SK-N-SH (cell line): ENCODE data around the gene TGM5. TPM values are rescaled to one million over a fixed set of nuclear protein-coding genes. Genes with fewer than 3 reads are reported as not detected.

Experiments
- CTCF ChIA-PET: fragments of 300-600, 350-600 bp; formaldehyde crosslinking; extraction: SDS; loops from one replicate; lab custom pipeline; 2021; lab: Yijun Ruan, JAX
- POLR2A ChIA-PET: fragments of 350-600 bp; sonication (Branson Sonifier 250); formaldehyde crosslinking; extraction: SDS; loops from one replicate; lab custom pipeline; 2020; ENCODE audit warnings: antibody characterized with exemption, inconsistent platforms; lab: Yijun Ruan, JAX
- DNase-seq: peaks from one replicate; pipeline ENCODE4 v3.0.0; 2012
- H2AFZ ChIP-seq: fragments of 200-600 bp; sonication (generic); 2 replicates; pipeline ENCODE4 v1.8.1; 2016; ENCODE audit warnings: antibody characterized with exemption, mild to moderate bottlenecking, low read depth
- H3F3A ChIP-seq: fragments of 200-600 bp; sonication (generic); replicated peaks from 2 replicates; pipeline ENCODE3; 2016; ENCODE audit warnings: antibody characterized with exemption, mild to moderate bottlenecking; ENCODE audit not compliant: insufficient read depth
- H3K27ac ChIP-seq, 2 experiments: fragments of 200-500 bp in 1 of 2; fragments of 200-600 bp in 1 of 2; sonication (Bioruptor generic) in 1 of 2; sonication (generic), shearing (Covaris generic) in 1 of 2; 2 replicates each; pipeline versions ENCODE4 v1.5.1 to v1.6.1; 2014 to 2016; ENCODE audit warnings: low read depth in 2 of 2, inconsistent platforms in 1 of 2, low read length in 1 of 2, mild to moderate bottlenecking in 1 of 2, mixed read lengths in 1 of 2
- H3K27me3 ChIP-seq: fragments of 200-600 bp; sonication (generic), shearing (Covaris generic); 2 replicates; pipeline ENCODE4 v1.6.1; 2016; ENCODE audit warnings: mixed run types; ENCODE audit not compliant: insufficient read depth
- H3K36me3 ChIP-seq, 2 experiments: fragments of 200-500 bp in 1 of 2; fragments of 200-600 bp in 1 of 2; sonication (Bioruptor generic) in 1 of 2; sonication (generic) in 1 of 2; replicated peaks in 1 of 2; 2 replicates each; pipeline versions ENCODE3 to v1.5.1; 2014 to 2016; ENCODE audit warnings: low read length in 1 of 2, mild to moderate bottlenecking in 1 of 2; ENCODE audit not compliant: insufficient read depth in 2 of 2, control insufficient read depth in 1 of 2
- H3K4me1 ChIP-seq, 2 experiments: fragments of 200-500 bp in 1 of 2; fragments of 200-600 bp in 1 of 2; sonication (Bioruptor generic) in 1 of 2; sonication (generic), shearing (Covaris generic) in 1 of 2; 2 replicates each; pipeline versions ENCODE4 v1.5.1 to v1.6.1; 2014 to 2016; ENCODE audit warnings: low read depth in 1 of 2, low read length in 1 of 2, mixed run types in 1 of 2; ENCODE audit not compliant: insufficient read depth in 2 of 2, control insufficient read depth in 1 of 2
- H3K4me2 ChIP-seq: fragments of 200-600 bp; sonication (generic), shearing (Covaris generic); 2 replicates; pipeline ENCODE4 v1.6.1; 2017; ENCODE audit warnings: mixed run types
- H3K4me3 ChIP-seq, 2 experiments: fragments of 200-500 bp in 1 of 2; fragments of 200-600 bp in 1 of 2; sonication (Bioruptor generic) in 1 of 2; sonication (generic), shearing (Covaris generic) in 1 of 2; 2 replicates each; pipeline versions ENCODE4 v1.5.1 to v1.8.1; 2014 to 2016; ENCODE audit warnings: low read depth in 2 of 2, inconsistent platforms in 1 of 2, low read length in 1 of 2, mild to moderate bottlenecking in 1 of 2, mixed read lengths in 1 of 2, moderate library complexity in 1 of 2
- H3K79me2 ChIP-seq: fragments of 200-600 bp; sonication (generic); 2 replicates; pipeline ENCODE4 v1.8.1; 2017; ENCODE audit warnings: mild to moderate bottlenecking; ENCODE audit not compliant: insufficient read depth
- H3K9ac ChIP-seq: fragments of 200-600 bp; sonication (generic); 2 replicates; pipeline ENCODE4 v1.6.1; 2017; ENCODE audit warnings: mixed run types
- H3K9me2 ChIP-seq: fragments of 200-600 bp; sonication (generic); 2 replicates; pipeline ENCODE4 v1.6.1; 2017; ENCODE audit warnings: mixed run types
- H3K9me3 ChIP-seq: fragments of 200-600 bp; sonication (generic); 2 replicates; pipeline ENCODE4 v1.6.1; 2017; ENCODE audit warnings: mixed run types, mild to moderate bottlenecking, moderate library complexity
- H4K20me1 ChIP-seq: fragments of 200-600 bp; sonication (generic); 2 replicates; pipeline ENCODE4 v1.6.1; 2017; ENCODE audit warnings: mild to moderate bottlenecking, mixed run types; ENCODE audit not compliant: insufficient read depth
- CHD2 ChIP-seq: fragments of 150-350 bp; IDR thresholded peaks from 2 replicates; pipeline ENCODE4 v1.6.1; 2018; ENCODE audit warnings: low read length; ENCODE audit not compliant: partially characterized antibody
- ELF1 ChIP-seq: IDR thresholded peaks from 2 replicates; pipeline ENCODE4 v1.4.0; 2012
- FOXM1 ChIP-seq: IDR thresholded peaks from 2 replicates; pipeline ENCODE4 v1.4.0; 2012; ENCODE audit warnings: low read depth, mild to moderate bottlenecking
- GABPA ChIP-seq: IDR thresholded peaks from 2 replicates; pipeline ENCODE4 v1.4.0; 2012; ENCODE audit warnings: low read depth, mild to moderate bottlenecking
- IRF3 ChIP-seq: fragments of 150-350 bp; IDR thresholded peaks from 2 replicates; pipeline ENCODE4 v1.6.1; 2016; ENCODE audit warnings: mild to moderate bottlenecking, low read depth, low read length
- MAX ChIP-seq: IDR thresholded peaks from 2 replicates; pipeline ENCODE4 v1.4.0; 2012; ENCODE audit warnings: low read depth
- MXI1 ChIP-seq: IDR thresholded peaks from 2 replicates; pipeline ENCODE4 v1.6.1; 2012; ENCODE audit warnings: mild to moderate bottlenecking, low read depth, low read length, improper control_type of control experiment
- NFIC ChIP-seq: IDR thresholded peaks from 2 replicates; pipeline ENCODE4 v1.4.0; 2012; ENCODE audit warnings: borderline replicate concordance
- PBX3 ChIP-seq: IDR thresholded peaks from 2 replicates; pipeline ENCODE4; 2012
- POLR2AphosphoS5 ChIP-seq: IDR thresholded peaks from 2 replicates; pipeline ENCODE4 v1.6.1; 2012; ENCODE audit warnings: low read depth, low read length
- RAD21 ChIP-seq: IDR thresholded peaks from 2 replicates; pipeline ENCODE4 v1.6.1; 2012; ENCODE audit warnings: mild to moderate bottlenecking, low read length
- RCOR1 ChIP-seq: fragments of 150-350 bp; IDR thresholded peaks from 2 replicates; pipeline ENCODE4 v1.6.1; 2017; ENCODE audit warnings: antibody characterized with exemption, low read length
- REST ChIP-seq: IDR thresholded peaks from 2 replicates; pipeline ENCODE4 v1.6.1; 2012; ENCODE audit warnings: mild to moderate bottlenecking, low read depth, low read length, moderate library complexity
- RFX5 ChIP-seq: IDR thresholded peaks from 2 replicates; pipeline ENCODE4 v1.6.1; 2012; ENCODE audit warnings: mild to moderate bottlenecking, improper control_type of control experiment, low read length
- RXRA ChIP-seq: IDR thresholded peaks from 2 replicates; pipeline ENCODE4 v1.4.0; 2012; ENCODE audit warnings: low read depth, mild to moderate bottlenecking, borderline replicate concordance
- SIN3A ChIP-seq: IDR thresholded peaks from 2 replicates; pipeline ENCODE4 v1.6.1; 2012; ENCODE audit warnings: low read depth, mild to moderate bottlenecking, low read length, moderate library complexity, borderline replicate concordance
- SMC3 ChIP-seq: IDR thresholded peaks from 2 replicates; pipeline ENCODE4 v1.6.1; 2012; ENCODE audit warnings: low read depth, low read length, improper control_type of control experiment
- TAF1 ChIP-seq: IDR thresholded peaks from 2 replicates; pipeline ENCODE4 v1.6.1; 2012; ENCODE audit warnings: low read depth, mild to moderate bottlenecking, low read length, moderate library complexity, borderline replicate concordance
- TEAD4 ChIP-seq: IDR thresholded peaks from 2 replicates; pipeline ENCODE4 v1.4.0; 2012; ENCODE audit warnings: mild to moderate bottlenecking, borderline replicate concordance; ENCODE audit not compliant: insufficient read depth
- USF2 ChIP-seq: fragments of 150-350 bp; IDR thresholded peaks from 2 replicates; pipeline ENCODE4 v1.6.1; 2017; ENCODE audit warnings: antibody characterized with exemption, low read length, low read depth, borderline replicate concordance
- WGBS: methylation state at CpG from one replicate; pipeline ENCODE4 v1.1.6; 2017; ENCODE audit warnings: low lambda C conversion rate; 5-methylcytosine and 5-hydroxymethylcytosine counted together
- polyA plus RNA-seq, 3 experiments: library from polyadenylated mRNA; depleted of rRNA; stranded (reverse); fragments of >200 nt; gene quantifications; 2 replicates each; pipeline ENCODE4 v1.2.3, GENCODE V29; 2012

Gene TGM5
- polyA plus RNA-seq, 1 of the 3 experiments (the other 2 are of a cell fraction) = not detected

- TF ChIP-seq ELF1 = no peak
- TF ChIP-seq, all 33 proteins: peak for 0
Observed at GRCh38 chr15:43267439-43267838, 711 bp upstream of the TGM5 start (continued).

GRCh38 chr15:43266386-43266785 lies 342 bp downstream of the TGM5 start:
- H4K20me1 ChIP-seq = no peaks in the 10 kb centered on the region
- POLR2A ChIA-PET = no interaction called here
- peaks cover 25% of the 10 kb centered on the region; the same call in 1 of the 2 replicates for H3K27me3 ChIP-seq
- CTCF ChIA-PET = interaction anchor here (0.8 to 2.7 kb wide), 6 partner anchors 12 to 80 kb away, joined by 3 to 19 read pairs (median 6); no protein-coding TSS in a partner anchor
- TF ChIP-seq SIN3A (no peak), NFIC (no peak), RFX5 (no peak), RCOR1 (no peak), ELF1 (no peak), RXRA (no peak), RAD21 (no peak), MXI1 (no peak), USF2 (no peak), TEAD4 (no peak), CHD2 (no peak), IRF3 (no peak), SMC3 (no peak), REST (no peak), MAX (no peak), TAF1 (no peak), POLR2AphosphoS5 (no peak), GABPA (no peak), FOXM1 (no peak), PBX3 (no peak)
- no peak overlapping the region for H3K9ac ChIP-seq
- no peak overlapping the region for H3K27ac ChIP-seq
- 42% methylated on average over 2 of the region's 2 CpGs for WGBS
- DNase-seq = no peak
- no peaks in the 10 kb centered on the region for H3F3A ChIP-seq
- no peaks in the 10 kb centered on the region for H3K4me1 ChIP-seq
- H2AFZ ChIP-seq = no peak overlapping the region
- H3K79me2 ChIP-seq = no peaks in the 10 kb centered on the region
- no peaks in the 10 kb centered on the region for H3K9me3 ChIP-seq
- no peak overlapping the region for H3K4me3 ChIP-seq
- no peak overlapping the region for H3K4me2 ChIP-seq
- no peaks in the 10 kb centered on the region for H3K36me3 ChIP-seq
- H3K9me2 ChIP-seq = no peaks in the 10 kb centered on the region
